Loucy (cell line): ENCODE measurements around the gene NCKAP5.

ENCODE experiments used
- H2AFZ ChIP-seq: fragments of 200-600 bp; sonication (generic); 2 replicates; pipeline ENCODE4 v1.6.0; 2016; ENCODE audit warnings: antibody characterized with exemption, mild to moderate bottlenecking, low read length, moderate library complexity
- H3F3A ChIP-seq: fragments of 200-600 bp; 2 replicates; pipeline ENCODE4 v1.6.0; 2016; ENCODE audit warnings: antibody characterized with exemption, low read depth, mild to moderate bottlenecking
- H3K27me3 ChIP-seq: fragments of 200-600 bp; sonication (generic); 2 replicates; pipeline ENCODE4 v1.6.1; 2014; ENCODE audit warnings: low read length, mild to moderate bottlenecking; ENCODE audit not compliant: insufficient read depth, poor library complexity, severe bottlenecking
- H3K36me3 ChIP-seq: fragments of 200-600 bp; sonication (generic); 2 replicates; pipeline ENCODE4 v1.6.1; 2016; ENCODE audit warnings: low read length; ENCODE audit not compliant: insufficient read depth
- H3K4me1 ChIP-seq: fragments of 200-600 bp; sonication (generic); 2 replicates; pipeline ENCODE4 v1.5.1; 2014; ENCODE audit warnings: low read length, mild to moderate bottlenecking; ENCODE audit not compliant: insufficient read depth, poor library complexity, severe bottlenecking
- H3K4me2 ChIP-seq: fragments of 200-600 bp; sonication (generic); 2 replicates; pipeline ENCODE4 v1.6.0; 2014; ENCODE audit warnings: antibody characterized with exemption, low read length, low read depth, mild to moderate bottlenecking; ENCODE audit not compliant: poor library complexity, severe bottlenecking
- H3K4me3 ChIP-seq: fragments of 200-600 bp; sonication (generic); 2 replicates; pipeline ENCODE4 v1.5.1; 2014; ENCODE audit warnings: low read length, mild to moderate bottlenecking, mixed read lengths; ENCODE audit not compliant: poor library complexity, severe bottlenecking
- H3K79me2 ChIP-seq: fragments of 200-600 bp; sonication (generic); 2 replicates; pipeline ENCODE4 v1.6.1; 2014; ENCODE audit warnings: low read length; ENCODE audit not compliant: insufficient read depth
- H3K9ac ChIP-seq: fragments of 200-600 bp; sonication (generic); 2 replicates; pipeline ENCODE4 v1.6.0; 2014; ENCODE audit warnings: mild to moderate bottlenecking, low read depth, low read length, moderate library complexity; ENCODE audit not compliant: poor library complexity, severe bottlenecking
- H3K9me2 ChIP-seq: fragments of 200-600 bp; sonication (generic); replicated peaks from 2 replicates; pipeline ENCODE4 v1.6.1; 2016; ENCODE audit warnings: low read depth, low read length, mixed read lengths
- H3K9me3 ChIP-seq: fragments of 200-600 bp; sonication (generic); 2 replicates; pipeline ENCODE4 v1.6.1; 2014; ENCODE audit warnings: mild to moderate bottlenecking, antibody characterized with exemption, low read length, low read depth; ENCODE audit not compliant: insufficient read depth
- H4K20me1 ChIP-seq: fragments of 200-600 bp; sonication (generic); 2 replicates; pipeline ENCODE4 v1.6.0; 2014; ENCODE audit warnings: antibody characterized with exemption, low read length, mild to moderate bottlenecking; ENCODE audit not compliant: insufficient read depth, poor library complexity, severe bottlenecking
- CTCF ChIP-seq: fragments of 200-600 bp; sonication (generic); conservative IDR thresholded peaks from 2 replicates; pipeline ENCODE4 v1.5.1; 2014; ENCODE audit warnings: mild to moderate bottlenecking, antibody characterized with exemption, low read length
- EZH2phosphoT487 ChIP-seq: fragments of 200-600 bp; IDR thresholded peaks from 2 replicates; pipeline ENCODE4 v1.6.1; 2018; ENCODE audit warnings: antibody characterized with exemption, mild to moderate bottlenecking, moderate library complexity, borderline replicate concordance

NCKAP5 gene

DNA sequence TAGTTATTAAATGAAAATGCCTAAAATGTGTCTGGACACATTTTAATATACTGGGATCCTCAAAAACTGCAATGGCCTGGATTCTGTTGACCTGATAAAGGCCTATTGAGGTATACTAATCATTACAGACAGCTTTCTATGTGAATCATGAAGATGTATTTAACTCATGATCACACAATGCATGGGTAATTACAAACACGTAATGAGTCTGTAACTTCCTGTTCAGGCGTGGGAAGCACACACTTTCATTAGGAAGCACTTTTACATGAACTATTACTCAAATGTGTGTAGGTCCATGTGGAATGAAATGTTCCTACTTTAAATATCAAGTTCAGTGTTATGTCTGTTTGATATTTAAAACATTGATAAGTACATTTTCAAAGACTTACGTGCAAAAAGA, 108.7 kb downstream of the NCKAP5 start:
- no peaks in the 10 kb centered on the region for H3K4me1 ChIP-seq
- H3K27me3 ChIP-seq, result no peaks in the 10 kb centered on the region
- H3K36me3 ChIP-seq, result no peaks in the 10 kb centered on the region
- no peak overlapping the region for H3K4me2 ChIP-seq
- no peak overlapping the region for H3K9ac ChIP-seq
- no peaks in the 10 kb centered on the region; the same call in 1 of the 2 replicates for H3K9me3 ChIP-seq
- no peaks in the 10 kb centered on the region for H3F3A ChIP-seq
- H3K4me3 ChIP-seq, result no peak overlapping the region
- H3K79me2 ChIP-seq, result no peaks in the 10 kb centered on the region
- H2AFZ ChIP-seq, result no peak overlapping the region
- no peaks in the 10 kb centered on the region for H4K20me1 ChIP-seq
- no peaks in the 10 kb centered on the region for H3K9me2 ChIP-seq
- TF ChIP-seq EZH2phosphoT487 (no peak), CTCF (no peak)

DNA sequence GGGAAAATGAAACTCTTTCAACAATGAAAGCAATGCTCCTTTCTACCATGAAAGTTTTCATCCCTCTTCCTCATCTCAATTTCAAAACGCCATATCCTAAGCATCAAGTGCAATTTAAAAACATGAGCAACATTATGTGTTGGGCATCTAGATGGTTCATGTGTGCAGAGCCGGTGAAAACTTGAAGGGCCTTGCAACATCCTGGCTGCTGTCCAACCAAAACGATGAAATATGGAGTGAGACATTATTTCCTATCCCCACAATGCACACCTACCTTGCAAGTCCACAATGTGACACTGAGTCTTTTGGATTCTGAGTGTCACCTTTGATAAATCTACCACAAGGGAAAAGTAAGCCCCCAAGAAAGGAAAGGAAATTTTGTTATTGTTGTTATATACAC, 110.0 kb downstream of the NCKAP5 start:
- no peak overlapping the region for H2AFZ ChIP-seq
- no peaks in the 10 kb centered on the region for H4K20me1 ChIP-seq
- H3K9ac ChIP-seq, result no peak overlapping the region
- H3K4me3 ChIP-seq, result no peak overlapping the region
- no peaks in the 10 kb centered on the region; the same call in 1 of the 2 replicates for H3K9me3 ChIP-seq
- TF ChIP-seq CTCF (no peak), EZH2phosphoT487 (no peak)
- H3K79me2 ChIP-seq, result no peaks in the 10 kb centered on the region
- H3K9me2 ChIP-seq, result no peaks in the 10 kb centered on the region
- H3K4me2 ChIP-seq, result no peak overlapping the region
- no peaks in the 10 kb centered on the region for H3K4me1 ChIP-seq
- no peaks in the 10 kb centered on the region for H3F3A ChIP-seq
- H3K27me3 ChIP-seq, result no peaks in the 10 kb centered on the region
- H3K36me3 ChIP-seq, result no peaks in the 10 kb centered on the region

GRCh38 chr2:133457861-133458260, 110.4 kb downstream of the NCKAP5 start:
- TF ChIP-seq EZH2phosphoT487, result no peak
- no peak for TF ChIP-seq CTCF
- Histone ChIP-seq H3K9me3 (no peaks in the 10 kb centered on the region; the same call in 1 of the 2 replicates), H3K79me2 (no peaks in the 10 kb centered on the region), H2AFZ (no peak overlapping the region), H3K36me3 (no peaks in the 10 kb centered on the region), H3K4me2 (no peak overlapping the region), H3K27me3 (no peaks in the 10 kb centered on the region), H3K9me2 (no peaks in the 10 kb centered on the region), H3K9ac (no peak overlapping the region), H4K20me1 (no peaks in the 10 kb centered on the region), H3K4me1 (no peaks in the 10 kb centered on the region), H3K4me3 (no peak overlapping the region), H3F3A (no peaks in the 10 kb centered on the region)
